Upper lobe of right lung (tissue), 1 donor: ENCODE measurements around the gene PLXNA4. TPM values are rescaled to one million over a fixed set of nuclear protein-coding genes. Genes with fewer than 3 reads are reported as not detected.

Source experiments
- ATAC-seq: fragments of 200-7000 bp; cut with Tn5 transposase; one replicate; pipeline ENCODE4 v1.9.1; 2020; ENCODE audit warnings: mild to moderate bottlenecking, moderate library complexity
- DNase-seq: peaks from one replicate; pipeline ENCODE4 v3.0.0-alpha.2; 2020
- H3K27ac ChIP-seq: fragments of 200-600 bp; one replicate; pipeline ENCODE4 v1.8.0; 2022
- H3K27me3 ChIP-seq: fragments of 200-600 bp; one replicate; pipeline ENCODE4 v1.8.0; 2022; ENCODE audit warnings: mild to moderate bottlenecking
- H3K36me3 ChIP-seq: fragments of 200-600 bp; one replicate; pipeline ENCODE4 v1.8.0; 2022
- H3K4me1 ChIP-seq: fragments of 200-600 bp; one replicate; pipeline ENCODE4 v1.8.0; 2022
- H3K4me3 ChIP-seq: fragments of 200-600 bp; one replicate; pipeline ENCODE4 v1.8.0; 2022; ENCODE audit warnings: mild to moderate bottlenecking
- H3K9me3 ChIP-seq: fragments of 200-600 bp; one replicate; pipeline ENCODE4 v1.8.0; 2022
- CTCF ChIP-seq: fragments of 200-600 bp; IDR thresholded peaks from one replicate; pipeline ENCODE4 v1.8.0; 2022; ENCODE audit warnings: antibody characterized with exemption
- intact Hi-C: fragments of 100-400 bp; cut with DNase I; formaldehyde crosslinking; loops from one replicate; pipeline ENCODE4 v1.11.0; 2022
- total RNA-seq: library from RNA; stranded (reverse); fragmentation: NEBNext Ultra II Directional; extraction: Animal tissue kit (Norgen Biotek cat#: 25700); gene quantifications from one replicate; pipeline ENCODE4 v1.2.1, GENCODE V29; 2021
- donor health status: DM: no; HTN: yes; CAD: no; lungs with severe emphysema.

The PLXNA4 gene
- total RNA-seq, 1 donor from 2014 or later, result 7.2 TPM

GRCh38 chr7:132162556-132163144, 413.6 kb downstream of the PLXNA4 start:
- Histone ChIP-seq H3K4me3 (no peak overlapping the region), H3K27ac (no peak overlapping the region), H3K27me3 (no peaks in the 10 kb centered on the region), H3K36me3 (no peaks in the 10 kb centered on the region), H3K9me3 (no peaks in the 10 kb centered on the region), H3K4me1 (no peaks in the 10 kb centered on the region)
- DNase-seq, result no peak
- intact Hi-C loops, result no loop called here
- no peak for ATAC-seq
- TF ChIP-seq CTCF, result no peak

GRCh38 chr7:132161976-132162375, 414.3 kb downstream of the PLXNA4 start:
- DNase-seq, result no peak
- no peak overlapping the region for H3K27ac ChIP-seq
- TF ChIP-seq CTCF, result no peak
- no peaks in the 10 kb centered on the region for H3K36me3 ChIP-seq
- no peaks in the 10 kb centered on the region for H3K4me1 ChIP-seq
- ATAC-seq, result no peak
- no peak overlapping the region for H3K4me3 ChIP-seq
- intact Hi-C loops, result no loop called here
- H3K9me3 ChIP-seq, result no peaks in the 10 kb centered on the region
- no peaks in the 10 kb centered on the region for H3K27me3 ChIP-seq

GRCh38 chr7:132161533-132161915, 414.7 kb downstream of the PLXNA4 start:
- intact Hi-C loops, result no loop called here
- ATAC-seq, result no peak
- no peak for TF ChIP-seq CTCF

GRCh38 chr7:132160611-132161532, 415.4 kb downstream of the PLXNA4 start:
- intact Hi-C loops, result no loop called here

More at GRCh38 chr7:132161533-132161915, 414.7 kb downstream of the PLXNA4 start:
- H3K36me3 ChIP-seq, result no peaks in the 10 kb centered on the region
- H3K4me1 ChIP-seq, result no peaks in the 10 kb centered on the region
- no peak overlapping the region for H3K4me3 ChIP-seq
- no peaks in the 10 kb centered on the region for H3K27me3 ChIP-seq
- no peak for DNase-seq
- H3K27ac ChIP-seq, result no peak overlapping the region
- no peaks in the 10 kb centered on the region for H3K9me3 ChIP-seq

GRCh38 chr7:132158841-132159240, 417.4 kb downstream of the PLXNA4 start:
- intact Hi-C loops, result no loop called here
- TF ChIP-seq CTCF, result no peak

More at GRCh38 chr7:132160611-132161532, 415.4 kb downstream of the PLXNA4 start:
- TF ChIP-seq CTCF, result no peak
- ATAC-seq, result peak; percentile 85
- no peaks in the 10 kb centered on the region for H3K27me3 ChIP-seq
- no peaks in the 10 kb centered on the region for H3K4me1 ChIP-seq
- H3K4me3 ChIP-seq, result no peak overlapping the region
- peak; percentile 89 for DNase-seq
- no peak overlapping the region for H3K27ac ChIP-seq
- H3K9me3 ChIP-seq, result no peaks in the 10 kb centered on the region
- no peaks in the 10 kb centered on the region for H3K36me3 ChIP-seq

More at GRCh38 chr7:132158841-132159240, 417.4 kb downstream of the PLXNA4 start:
- H3K27me3 ChIP-seq, result no peaks in the 10 kb centered on the region
- no peak overlapping the region for H3K4me3 ChIP-seq
- DNase-seq (no peak), ATAC-seq (no peak)
- H3K9me3 ChIP-seq, result no peaks in the 10 kb centered on the region
- no peaks in the 10 kb centered on the region for H3K4me1 ChIP-seq
- no peaks in the 10 kb centered on the region for H3K36me3 ChIP-seq
- H3K27ac ChIP-seq, result no peak overlapping the region
